Activated naive CD8-positive, alpha-beta T cell treated with anti-CD3 and anti-CD28 coated beads for 36 hours (primary cell): ENCODE data around the gene MAPK11. TPM values are rescaled to one million over a fixed set of nuclear protein-coding genes. Genes with fewer than 3 reads are reported as not detected.
A peak's percentile ranks its signal among the peaks of the same experiment; 100 is the strongest.

Source experiments
- DNase-seq: peaks from one replicate; pipeline ENCODE4 v3.0.0; 2021
- H3K27ac Mint-ChIP-seq: one replicate; pipeline ENCODE4 v1.8.0; 2022; ENCODE audit warnings: mild to moderate bottlenecking, moderate library complexity, mixed read lengths
- H3K27me3 Mint-ChIP-seq: one replicate; pipeline ENCODE4 v1.8.0; 2022; ENCODE audit warnings: mild to moderate bottlenecking, mixed read lengths
- H3K36me3 Mint-ChIP-seq: one replicate; pipeline ENCODE4 v1.8.0; 2021; ENCODE audit warnings: mild to moderate bottlenecking, mixed read lengths
- H3K4me1 Mint-ChIP-seq: one replicate; pipeline ENCODE4 v1.8.0; 2021; ENCODE audit warnings: mixed read lengths
- H3K4me3 Mint-ChIP-seq: one replicate; pipeline ENCODE4 v1.8.0; 2022; ENCODE audit warnings: mild to moderate bottlenecking, moderate library complexity, mixed read lengths
- H3K9me3 Mint-ChIP-seq: one replicate; pipeline ENCODE4 v1.8.0; 2022; ENCODE audit warnings: mixed read lengths
- total RNA-seq, 2 experiments: library from RNA; stranded (reverse); gene quantifications; one replicate each; pipeline ENCODE4 v1.2.3, GENCODE V29; 2021

The MAPK11 gene
- total RNA-seq, 2 experiments from 2014 or later: 3.2 to 3.3 TPM

- H3K27me3 Mint-ChIP-seq: peaks cover 6% of the 10 kb centered on the region
- H3K27ac Mint-ChIP-seq: peak overlapping the region; percentile 68
- H3K9me3 Mint-ChIP-seq: no peaks in the 10 kb centered on the region
- H3K4me3 Mint-ChIP-seq: peak overlapping the region; percentile 80
- peaks cover 15% of the 10 kb centered on the region for H3K4me1 Mint-ChIP-seq
- peak; percentile 32 for DNase-seq
- H3K36me3 Mint-ChIP-seq: no peaks in the 10 kb centered on the region
These were observed 22.7 kb upstream of the MAPK11 start for GRCh38 chr22:50292643-50293440.

- DNase-seq: no peak
- H3K9me3 Mint-ChIP-seq: no peaks in the 10 kb centered on the region
- H3K27ac Mint-ChIP-seq: no peak overlapping the region
- H3K27me3 Mint-ChIP-seq: peaks cover 6% of the 10 kb centered on the region
- peaks cover 15% of the 10 kb centered on the region for H3K4me1 Mint-ChIP-seq
- H3K36me3 Mint-ChIP-seq: no peaks in the 10 kb centered on the region
- no peak overlapping the region for H3K4me3 Mint-ChIP-seq
These were observed 19.9 kb upstream of the MAPK11 start for GRCh38 chr22:50289942-50290630.

GRCh38 chr22:50289151-50289941 is 19.2 kb upstream of the MAPK11 start:
- no peaks in the 10 kb centered on the region for H3K36me3 Mint-ChIP-seq
- H3K9me3 Mint-ChIP-seq: no peaks in the 10 kb centered on the region
- no peak overlapping the region for H3K27ac Mint-ChIP-seq
- DNase-seq: no peak
- no peak overlapping the region for H3K4me3 Mint-ChIP-seq
- H3K27me3 Mint-ChIP-seq: peaks cover 6% of the 10 kb centered on the region
- peaks cover 15% of the 10 kb centered on the region for H3K4me1 Mint-ChIP-seq

GRCh38 chr22:50287731-50288130 is 17.6 kb upstream of the MAPK11 start:
- Mint-ChIP-seq H3K27ac (no peak overlapping the region), H3K4me1 (peaks cover 8% of the 10 kb centered on the region), H3K27me3 (peaks cover 6% of the 10 kb centered on the region), H3K36me3 (no peaks in the 10 kb centered on the region), H3K9me3 (no peaks in the 10 kb centered on the region), H3K4me3 (no peak overlapping the region)
- no peak for DNase-seq

GRCh38 chr22:50286701-50287318 is 16.6 kb upstream of the MAPK11 start:
- H3K27me3 Mint-ChIP-seq: peaks cover 3% of the 10 kb centered on the region
- H3K4me3 Mint-ChIP-seq: no peak overlapping the region
- H3K27ac Mint-ChIP-seq: no peak overlapping the region
- no peak for DNase-seq
- peaks cover under 1% of the 10 kb centered on the region for H3K4me1 Mint-ChIP-seq
- H3K36me3 Mint-ChIP-seq: no peaks in the 10 kb centered on the region
- no peaks in the 10 kb centered on the region for H3K9me3 Mint-ChIP-seq

GRCh38 chr22:50286275-50286674 is 16.1 kb upstream of the MAPK11 start:
- H3K27me3 Mint-ChIP-seq: no peaks in the 10 kb centered on the region
- H3K27ac Mint-ChIP-seq: no peak overlapping the region
- H3K4me3 Mint-ChIP-seq: no peak overlapping the region
- no peaks in the 10 kb centered on the region for H3K4me1 Mint-ChIP-seq
- H3K9me3 Mint-ChIP-seq: no peaks in the 10 kb centered on the region
- no peak for DNase-seq
- no peaks in the 10 kb centered on the region for H3K36me3 Mint-ChIP-seq

GRCh38 chr22:50285568-50286229 is 15.5 kb upstream of the MAPK11 start:
- no peaks in the 10 kb centered on the region for H3K4me1 Mint-ChIP-seq
- H3K4me3 Mint-ChIP-seq: no peak overlapping the region
- DNase-seq: no peak
- H3K27ac Mint-ChIP-seq: no peak overlapping the region
- no peaks in the 10 kb centered on the region for H3K36me3 Mint-ChIP-seq
- no peaks in the 10 kb centered on the region for H3K9me3 Mint-ChIP-seq
- no peaks in the 10 kb centered on the region for H3K27me3 Mint-ChIP-seq

GRCh38 chr22:50284479-50284878 is 14.3 kb upstream of the MAPK11 start:
- DNase-seq: no peak
- Mint-ChIP-seq H3K9me3 (no peaks in the 10 kb centered on the region), H3K4me1 (no peaks in the 10 kb centered on the region), H3K36me3 (peaks cover 1% of the 10 kb centered on the region), H3K27me3 (no peaks in the 10 kb centered on the region), H3K27ac (no peak overlapping the region), H3K4me3 (no peak overlapping the region)

- H3K27me3 Mint-ChIP-seq: no peaks in the 10 kb centered on the region
- H3K4me1 Mint-ChIP-seq: no peaks in the 10 kb centered on the region
- H3K36me3 Mint-ChIP-seq: peaks cover 1% of the 10 kb centered on the region
- no peak overlapping the region for H3K27ac Mint-ChIP-seq
- DNase-seq: no peak
- H3K4me3 Mint-ChIP-seq: no peak overlapping the region
- H3K9me3 Mint-ChIP-seq: no peaks in the 10 kb centered on the region
These were observed 13.6 kb upstream of the MAPK11 start for GRCh38 chr22:50283821-50284220.

- no peaks in the 10 kb centered on the region for H3K27me3 Mint-ChIP-seq
- H3K27ac Mint-ChIP-seq: no peak overlapping the region
- H3K36me3 Mint-ChIP-seq: peaks cover 1% of the 10 kb centered on the region
- no peaks in the 10 kb centered on the region for H3K9me3 Mint-ChIP-seq
- H3K4me3 Mint-ChIP-seq: no peak overlapping the region
- H3K4me1 Mint-ChIP-seq: no peaks in the 10 kb centered on the region
- no peak for DNase-seq
These were observed 12.4 kb upstream of the MAPK11 start for GRCh38 chr22:50282361-50283155.

GRCh38 chr22:50281957-50282356 is 11.8 kb upstream of the MAPK11 start:
- no peaks in the 10 kb centered on the region for H3K4me1 Mint-ChIP-seq
- peaks cover 1% of the 10 kb centered on the region for H3K36me3 Mint-ChIP-seq
- no peaks in the 10 kb centered on the region for H3K27me3 Mint-ChIP-seq
- no peaks in the 10 kb centered on the region for H3K9me3 Mint-ChIP-seq
- DNase-seq: no peak
- no peak overlapping the region for H3K27ac Mint-ChIP-seq
- H3K4me3 Mint-ChIP-seq: no peak overlapping the region

- H3K4me1 Mint-ChIP-seq: no peaks in the 10 kb centered on the region
These were observed 11.2 kb upstream of the MAPK11 start for GRCh38 chr22:50281384-50281760.

GRCh38 chr22:50280708-50281383 is 10.7 kb upstream of the MAPK11 start:
- H3K4me1 Mint-ChIP-seq: no peaks in the 10 kb centered on the region
- peaks cover 1% of the 10 kb centered on the region for H3K36me3 Mint-ChIP-seq
- no peak overlapping the region for H3K4me3 Mint-ChIP-seq
- no peaks in the 10 kb centered on the region for H3K27me3 Mint-ChIP-seq
- DNase-seq: no peak
- H3K9me3 Mint-ChIP-seq: no peaks in the 10 kb centered on the region
- H3K27ac Mint-ChIP-seq: no peak overlapping the region

More at GRCh38 chr22:50281384-50281760, 11.2 kb upstream of the MAPK11 start:
- DNase-seq: no peak
- Mint-ChIP-seq H3K4me3 (no peak overlapping the region), H3K9me3 (no peaks in the 10 kb centered on the region), H3K36me3 (peaks cover 1% of the 10 kb centered on the region), H3K27ac (no peak overlapping the region), H3K27me3 (no peaks in the 10 kb centered on the region)
